Body of pancreas (tissue), 4 donors: Measurements from ENCODE around the gene SV2A. TPM values are rescaled to one million over a fixed set of nuclear protein-coding genes. Genes with fewer than 3 reads are reported as not detected.

Experiments
- ATAC-seq: fragments of 150-250 bp; one replicate; pipeline ENCODE4 v1.9.1; 2016
- DNase-seq, 4 donors: peaks; one replicate each; pipeline ENCODE4 v3.0.0-alpha.2; 2019
- H3K27ac ChIP-seq, 4 donors: fragments of 200-600 bp; sonication (generic); 1 replicate in 3 of 4; 2 replicates in 1 of 4; pipeline versions ENCODE4 v1.5.1 to v1.6.1; 2016 to 2019; ENCODE audit warnings: mild to moderate bottlenecking in 1 of 4, mixed read lengths in 1 of 4, moderate library complexity in 1 of 4
- H3K27me3 ChIP-seq, 2 donors: fragments of 200-600 bp; sonication (generic); one replicate each; pipeline ENCODE4 v1.6.0; 2016; ENCODE audit warnings: mild to moderate bottlenecking in 1 of 2
- H3K36me3 ChIP-seq, 2 donors: fragments of 200-600 bp; sonication (generic); replicated peaks in 1 of 2; 2 replicates each; pipeline ENCODE4 v1.5.1; 2016; ENCODE audit warnings: low read depth in 2 of 2; ENCODE audit not compliant: insufficient read depth in 1 of 2
- H3K4me1 ChIP-seq: fragments of 200-600 bp; sonication (generic); one replicate; pipeline ENCODE4 v1.6.0; 2016
- H3K4me3 ChIP-seq, 2 donors: fragments of 200-600 bp; sonication (generic); 1 replicate in 1 of 2; 2 replicates in 1 of 2; pipeline ENCODE4 v1.5.1; 2016 to 2019
- H3K9me3 ChIP-seq, 3 donors: fragments of 200-600 bp; sonication (generic); 1 replicate in 2 of 3; 2 replicates in 1 of 3; pipeline ENCODE4 v1.5.1; 2016
- POLR2A ChIP-seq, 3 donors: fragments of 450-650 bp; IDR thresholded peaks; one replicate each; pipeline ENCODE4 v1.6.1; 2016; ENCODE audit warnings: antibody characterized with exemption in 3 of 3, mild to moderate bottlenecking in 2 of 3
- WGBS, 2 donors: methylation state at CpG; one replicate each; pipeline ENCODE4 v1.1.5; 2017; 5-methylcytosine and 5-hydroxymethylcytosine counted together
- intact Hi-C: fragments of 100-400 bp; cut with DNase I; formaldehyde crosslinking; loops from one replicate; pipeline ENCODE4 v1.15.1; 2023
- total RNA-seq, 2 donors: library from RNA; depleted of rRNA; stranded (reverse); fragments of >200 nt; gene quantifications; one replicate each; pipeline ENCODE4 v1.1.0, GENCODE V29; 2016
- TF ChIP-seq, protein P1 (sequence below), 7 experiments: fragments of 450-650 bp in 4 of 7; fragments of 200-600 bp in 3 of 7; sonication (generic) in 3 of 7; IDR thresholded peaks; one replicate each; pipeline ENCODE4 v1.5.1; 2016 to 2019; ENCODE audit warnings: antibody characterized with exemption in 7 of 7

SV2A gene
- total RNA-seq, 2 donors from 2014 or later, result 0.33 to 2.1 TPM

DNA sequence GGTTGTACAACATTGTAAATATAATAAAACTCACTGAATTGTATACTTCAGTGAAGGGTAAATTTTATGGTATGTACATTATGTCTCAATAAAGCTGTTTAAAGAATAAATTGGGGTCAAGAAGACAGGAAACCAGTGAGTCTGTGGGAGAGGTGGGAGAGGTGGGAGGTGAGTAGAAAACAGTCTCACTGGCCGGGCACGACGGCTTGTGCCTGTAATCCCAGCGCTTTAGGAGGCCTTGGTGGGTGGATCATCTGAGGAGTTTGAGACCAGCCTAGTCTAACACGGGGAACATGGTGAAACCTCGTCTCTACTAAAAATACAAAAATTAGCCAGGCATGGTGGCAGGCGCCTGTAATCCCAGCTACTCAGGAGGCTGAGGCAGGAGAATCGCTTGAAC, 14.8 kb upstream of the SV2A start:
- Histone ChIP-seq H3K4me3 (no peak overlapping the region), H3K4me1 (peaks cover 27% of the 10 kb centered on the region), H3K36me3 (no peaks in the 10 kb centered on the region), H3K27me3 (no peaks in the 10 kb centered on the region), H3K27ac (no peak overlapping the region), H3K9me3 (no peaks in the 10 kb centered on the region)
- DNase-seq (no peak), ATAC-seq (no peak)
- TF ChIP-seq POLR2A (IDR thresholded peaks at IDR 0.05), result no peak
- TF ChIP-seq, protein P1, sequence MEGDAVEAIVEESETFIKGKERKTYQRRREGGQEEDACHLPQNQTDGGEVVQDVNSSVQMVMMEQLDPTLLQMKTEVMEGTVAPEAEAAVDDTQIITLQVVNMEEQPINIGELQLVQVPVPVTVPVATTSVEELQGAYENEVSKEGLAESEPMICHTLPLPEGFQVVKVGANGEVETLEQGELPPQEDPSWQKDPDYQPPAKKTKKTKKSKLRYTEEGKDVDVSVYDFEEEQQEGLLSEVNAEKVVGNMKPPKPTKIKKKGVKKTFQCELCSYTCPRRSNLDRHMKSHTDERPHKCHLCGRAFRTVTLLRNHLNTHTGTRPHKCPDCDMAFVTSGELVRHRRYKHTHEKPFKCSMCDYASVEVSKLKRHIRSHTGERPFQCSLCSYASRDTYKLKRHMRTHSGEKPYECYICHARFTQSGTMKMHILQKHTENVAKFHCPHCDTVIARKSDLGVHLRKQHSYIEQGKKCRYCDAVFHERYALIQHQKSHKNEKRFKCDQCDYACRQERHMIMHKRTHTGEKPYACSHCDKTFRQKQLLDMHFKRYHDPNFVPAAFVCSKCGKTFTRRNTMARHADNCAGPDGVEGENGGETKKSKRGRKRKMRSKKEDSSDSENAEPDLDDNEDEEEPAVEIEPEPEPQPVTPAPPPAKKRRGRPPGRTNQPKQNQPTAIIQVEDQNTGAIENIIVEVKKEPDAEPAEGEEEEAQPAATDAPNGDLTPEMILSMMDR (IDR thresholded peaks at IDR 0.05), result no peak
- intact Hi-C loops, result no loop called here
- WGBS, 2 donors, result 88 to 90% methylated on average over 8 of the region's 8 CpGs

DNA sequence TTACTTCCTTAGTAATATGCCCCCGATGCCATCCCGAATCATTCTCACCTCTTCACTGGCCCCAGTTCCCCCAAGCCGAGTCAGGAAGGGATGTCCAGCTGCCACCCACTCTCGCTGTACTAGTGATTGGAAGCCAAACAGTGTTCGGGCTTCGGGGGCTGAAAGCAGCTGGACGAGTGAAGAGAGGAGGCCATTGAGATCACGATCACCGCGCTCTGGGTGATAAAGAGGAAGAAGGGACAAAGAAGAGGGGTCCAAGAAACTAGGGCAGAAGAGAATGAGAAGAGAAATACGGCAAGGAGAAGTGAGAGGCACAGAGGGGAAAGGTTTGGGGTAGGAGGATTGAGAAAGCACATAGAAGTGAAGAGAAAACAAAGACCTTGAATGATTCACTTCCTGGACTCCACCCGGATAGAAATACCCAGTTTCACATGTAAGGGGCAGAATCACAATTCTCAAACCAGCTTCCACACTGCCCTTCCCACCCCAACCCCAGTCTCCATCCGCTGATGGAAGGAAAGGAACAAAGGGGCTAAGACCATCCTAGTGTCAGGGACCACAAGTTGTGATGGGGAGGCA, 13.7 kb upstream of the SV2A start:
- Histone ChIP-seq H3K4me1 (peaks cover 23% of the 10 kb centered on the region), H3K4me3 (no peak overlapping the region), H3K9me3 (no peaks in the 10 kb centered on the region), H3K36me3 (no peaks in the 10 kb centered on the region), H3K27me3 (no peaks in the 10 kb centered on the region), H3K27ac (no peak overlapping the region)
- 77 to 78% methylated on average over 13 of the region's 13 CpGs for WGBS, 2 donors
- TF ChIP-seq, protein P1 (IDR thresholded peaks at IDR 0.05), result no peak
- no peak for TF ChIP-seq POLR2A (IDR thresholded peaks at IDR 0.05)
- intact Hi-C loops, result no loop called here
- ATAC-seq, result no peak
- no peak for DNase-seq

DNA sequence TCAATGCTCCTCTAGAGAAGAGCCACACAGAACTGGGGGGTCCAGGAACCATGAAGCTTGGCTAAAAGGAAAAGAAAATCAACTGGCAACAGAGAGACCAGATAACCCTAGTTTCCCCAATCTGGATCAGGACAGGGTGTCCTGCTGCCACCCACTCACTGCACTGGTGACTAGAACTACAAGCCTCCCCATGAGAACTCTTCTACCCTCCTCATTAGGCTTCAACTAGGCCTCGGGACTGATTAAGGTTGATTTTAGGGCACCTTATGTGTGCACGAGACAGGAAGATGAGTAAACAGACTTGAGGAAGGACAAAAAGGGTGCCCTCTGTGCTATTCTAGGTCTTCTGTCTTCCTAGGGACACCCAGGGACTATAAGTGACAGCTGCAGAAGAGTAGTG, 12.2 kb upstream of the SV2A start:
- ATAC-seq, result no peak
- DNase-seq, result no peak
- TF ChIP-seq, protein P1 (IDR thresholded peaks at IDR 0.05), result no peak
- no peak for TF ChIP-seq POLR2A (IDR thresholded peaks at IDR 0.05)
- Histone ChIP-seq H3K27ac (no peak overlapping the region), H3K4me1 (peaks cover 24% of the 10 kb centered on the region), H3K4me3 (no peak overlapping the region), H3K27me3 (no peaks in the 10 kb centered on the region), H3K36me3 (peaks cover 0 to 6% of the 10 kb centered on the region in 2 donors), H3K9me3 (no peaks in the 10 kb centered on the region)
- intact Hi-C loops, result no loop called here
- 59 to 75% methylated on average over 2 of the region's 2 CpGs for WGBS, 2 donors

DNA sequence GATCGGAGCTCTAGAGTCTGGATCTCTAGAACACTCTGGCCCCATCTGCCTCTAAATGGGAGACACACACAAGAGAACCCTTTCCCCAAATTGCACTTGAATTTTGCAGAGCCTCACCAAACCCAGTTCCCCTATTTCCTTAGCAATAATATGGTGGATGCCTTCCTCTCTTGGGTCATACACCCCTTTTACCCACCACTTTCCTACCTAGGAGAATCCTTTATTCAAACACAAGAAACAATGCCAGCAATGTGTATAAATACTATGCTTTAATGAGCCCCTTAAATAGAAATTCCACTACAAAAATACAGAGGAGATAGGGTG, 10.7 kb upstream of the SV2A start:
- H3K36me3 ChIP-seq, result peaks cover 0 to 18% of the 10 kb centered on the region in 2 donors
- no peaks in the 10 kb centered on the region for H3K9me3 ChIP-seq
- peak overlapping the region; percentile 79 to 96 (median 94) for H3K27ac ChIP-seq
- H3K4me1 ChIP-seq, result peaks cover 24% of the 10 kb centered on the region
- intact Hi-C loops, result no loop called here
- no peak for ATAC-seq
- DNase-seq, result no peak
- H3K4me3 ChIP-seq, result peak overlapping the region in 1 of 2 donors; percentile 66
- 0 to 9% methylated on average over 1 of the region's 1 CpG for WGBS, 2 donors
- H3K27me3 ChIP-seq, result no peaks in the 10 kb centered on the region
- no peak for TF ChIP-seq POLR2A (IDR thresholded peaks at IDR 0.05)
- TF ChIP-seq, protein P1 (IDR thresholded peaks at IDR 0.05), result no peak
